Right atrium auricular region (tissue), 2 donors: ENCODE data around the gene CIC. TPM values are rescaled to one million over a fixed set of nuclear protein-coding genes. Genes with fewer than 3 reads are reported as not detected.
"Not testable (repeated sequence)": the region's sequence is repeated elsewhere in the genome, so short reads cannot be mapped to it uniquely, and the experiment has no call there.

Source experiments
- DNase-seq: peaks from one replicate; pipeline ENCODE4 v3.0.0-alpha.2; 2019; ENCODE audit warnings: low spot score
- H3K27ac ChIP-seq, 2 donors: fragments of 200-600 bp; sonication (generic); 1 replicate in 1 of 2; 2 replicates in 1 of 2; pipeline ENCODE4 v1.5.1; 2016 to 2019
- H3K27me3 ChIP-seq, 2 donors: fragments of 200-600 bp; sonication (generic); one replicate each; pipeline versions ENCODE4 v1.5.1 to v1.6.0; 2017 to 2019
- H3K36me3 ChIP-seq: fragments of 200-600 bp; sonication (generic); one replicate; pipeline ENCODE4 v1.5.1; 2016
- H3K4me1 ChIP-seq, 2 donors: fragments of 200-600 bp; sonication (generic); one replicate each; pipeline versions ENCODE4 v1.5.1 to v1.6.0; 2017 to 2019
- H3K4me3 ChIP-seq, 2 donors: fragments of 200-600 bp; sonication (generic); 1 replicate in 1 of 2; 2 replicates in 1 of 2; pipeline ENCODE4 v1.5.1; 2017 to 2019; ENCODE audit warnings: mild to moderate bottlenecking in 1 of 2, moderate library complexity in 1 of 2
- H3K9me3 ChIP-seq, 2 donors: fragments of 200-600 bp; sonication (generic); one replicate each; pipeline ENCODE4 v1.5.1; 2019
- CTCF ChIP-seq, 2 donors: fragments of 200-600 bp; sonication (generic); IDR thresholded peaks; one replicate each; pipeline ENCODE4 v1.5.1; 2019; ENCODE audit warnings: antibody characterized with exemption in 2 of 2
- total RNA-seq, 2 donors: library from RNA; depleted of rRNA; stranded (reverse); fragments of >200 nt; gene quantifications; one replicate each; pipeline ENCODE4 v1.1.0, GENCODE V29; 2016

CIC gene
- total RNA-seq, 2 donors from 2014 or later = 27.4 to 53.5 TPM

- no peaks in the 10 kb centered on the region for H3K9me3 ChIP-seq
- DNase-seq = no peak
- H3K27me3 ChIP-seq = peaks cover 10 to 19% of the 10 kb centered on the region in 2 donors
- H3K4me1 ChIP-seq = peaks cover 0 to 41% of the 10 kb centered on the region in 2 donors
- H3K27ac ChIP-seq = no peak overlapping the region
- TF ChIP-seq CTCF (IDR thresholded peaks at IDR 0.05) = no peak
- H3K4me3 ChIP-seq = no peak overlapping the region
- H3K36me3 ChIP-seq = no peaks in the 10 kb centered on the region
These were observed 59.1 kb downstream of the CIC start for GRCh38 chr19:42328106-42328505.

GRCh38 chr19:42328854-42329253 lies 59.8 kb downstream of the CIC start:
- Histone ChIP-seq H3K27ac (no peak overlapping the region), H3K9me3 (no peaks in the 10 kb centered on the region), H3K4me1 (peaks cover 0 to 37% of the 10 kb centered on the region in 2 donors), H3K36me3 (no peaks in the 10 kb centered on the region), H3K4me3 (no peak overlapping the region), H3K27me3 (peaks cover 10 to 12% of the 10 kb centered on the region in 2 donors)
- no peak for DNase-seq
- TF ChIP-seq CTCF (IDR thresholded peaks at IDR 0.05) = no peak

GRCh38 chr19:42330241-42330711 lies 61.2 kb downstream of the CIC start:
- TF ChIP-seq CTCF (IDR thresholded peaks at IDR 0.05) = no peak

GRCh38 chr19:42331333-42331732 lies 62.3 kb downstream of the CIC start:
- H3K9me3 ChIP-seq, H3K27me3 ChIP-seq, H3K27ac ChIP-seq, H3K4me3 ChIP-seq, DNase-seq: not testable (repeated sequence)
- Histone ChIP-seq H3K36me3 (peaks cover 15% of the 10 kb centered on the region), H3K4me1 (peaks cover 0 to 19% of the 10 kb centered on the region in 2 donors)

More at GRCh38 chr19:42330241-42330711, 61.2 kb downstream of the CIC start:
- H3K9me3 ChIP-seq = no peaks in the 10 kb centered on the region
- H3K4me3 ChIP-seq = no peak overlapping the region
- H3K4me1 ChIP-seq = peaks cover 0 to 25% of the 10 kb centered on the region in 2 donors
- H3K27me3 ChIP-seq = no peaks in the 10 kb centered on the region
- peaks cover 5% of the 10 kb centered on the region for H3K36me3 ChIP-seq
- no peak overlapping the region for H3K27ac ChIP-seq
- no peak for DNase-seq

GRCh38 chr19:42332059-42332458 lies 63.0 kb downstream of the CIC start:
- no peaks in the 10 kb centered on the region for H3K27me3 ChIP-seq
- H3K27ac ChIP-seq = no peak overlapping the region
- H3K4me3 ChIP-seq = no peak overlapping the region
- peaks cover 0 to 12% of the 10 kb centered on the region in 2 donors for H3K4me1 ChIP-seq
- H3K36me3 ChIP-seq = peaks cover 17% of the 10 kb centered on the region
- no peak for DNase-seq
- no peak for TF ChIP-seq CTCF (IDR thresholded peaks at IDR 0.05)
- no peaks in the 10 kb centered on the region for H3K9me3 ChIP-seq

GRCh38 chr19:42333018-42333417 lies 64.0 kb downstream of the CIC start:
- no peaks in the 10 kb centered on the region for H3K27me3 ChIP-seq
- no peak for TF ChIP-seq CTCF (IDR thresholded peaks at IDR 0.05)
- DNase-seq = no peak
- no peaks in the 10 kb centered on the region for H3K9me3 ChIP-seq
- H3K36me3 ChIP-seq = peaks cover 17% of the 10 kb centered on the region
- H3K27ac ChIP-seq = no peak overlapping the region
- peaks cover 0 to 2% of the 10 kb centered on the region in 2 donors for H3K4me1 ChIP-seq
- no peak overlapping the region for H3K4me3 ChIP-seq
